Measurements from ENCODE around the gene PCYT2.

Gene PCYT2

DNA sequence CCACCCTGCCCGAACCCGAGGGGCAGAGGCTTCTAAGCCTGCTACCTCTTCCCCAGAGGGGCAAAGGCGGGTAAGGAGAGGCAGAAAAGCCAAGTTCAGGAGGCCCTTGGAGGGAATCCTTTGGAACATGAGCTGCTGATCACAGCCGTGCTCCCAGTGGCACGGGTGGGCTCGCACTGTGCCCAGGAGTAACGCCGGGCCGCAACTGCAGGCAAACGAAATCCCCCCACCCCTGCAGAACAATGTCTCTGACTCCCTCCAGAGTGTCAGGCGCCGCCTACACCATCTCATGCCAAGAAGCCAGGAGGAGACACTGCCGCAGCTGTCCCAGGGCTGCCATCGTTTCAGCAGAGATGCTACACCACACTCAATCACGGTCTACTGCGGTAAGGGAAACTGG is 59.8 kb downstream of the PCYT2 start:
- no peak for DNase-seq
